ENCODE results near the gene SERPINA6.

DNA sequence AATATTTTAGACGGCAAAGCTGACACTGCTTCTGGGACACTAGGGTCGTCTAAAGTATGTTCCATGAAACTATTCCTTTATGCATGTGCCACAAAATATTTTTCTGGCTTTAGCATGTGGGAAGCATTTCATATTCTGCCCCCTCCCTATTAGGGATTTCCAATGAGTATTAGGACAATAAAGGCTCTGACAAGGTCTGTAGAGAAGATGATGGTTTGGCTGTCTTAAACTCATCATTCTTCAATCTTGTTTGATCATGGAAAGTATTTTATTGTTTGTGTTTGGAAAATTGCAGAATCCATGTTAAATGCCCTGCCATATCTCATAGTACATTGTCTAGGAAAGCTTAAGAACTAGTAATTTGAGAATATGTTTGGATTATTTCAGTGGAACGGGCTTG, 42.5 kb upstream of the SERPINA6 start:
- TF ChIP-seq EP300 (IDR thresholded peaks at IDR 0.05; ENCODE audit: low read depth) (no peak), POLR2A (IDR thresholded peaks at IDR 0.05) (no peak)
